Neuronal stem cell (in vitro differentiated cells): ENCODE results near the gene SLC45A3.

Source experiments
- DNase-seq: peaks from one replicate; pipeline ENCODE4 v3.0.0-alpha.2; 2013; ENCODE audit warnings: low spot score
- H2AFZ ChIP-seq: one replicate; pipeline ENCODE4 v1.6.1; 2013; ENCODE audit warnings: mild to moderate bottlenecking, low read length, inconsistent platforms
- H2AK5ac ChIP-seq: 2 replicates; pipeline ENCODE4 v1.6.1; 2013; ENCODE audit warnings: low read depth, mild to moderate bottlenecking, inconsistent platforms, low read length, moderate library complexity, mixed read lengths
- H2BK120ac ChIP-seq: 2 replicates; pipeline ENCODE4 v1.6.1; 2013; ENCODE audit warnings: low read depth, mild to moderate bottlenecking, inconsistent platforms, low read length, moderate library complexity, mixed read lengths
- H2BK12ac ChIP-seq: one replicate; pipeline ENCODE4 v1.6.1; 2013; ENCODE audit warnings: low read length, inconsistent platforms
- H2BK15ac ChIP-seq: 2 replicates; pipeline ENCODE4 v1.6.1; 2013; ENCODE audit warnings: mild to moderate bottlenecking, low read length, inconsistent platforms, mixed read lengths
- H2BK5ac ChIP-seq: one replicate; pipeline ENCODE4 v1.6.1; 2013; ENCODE audit warnings: inconsistent platforms, mild to moderate bottlenecking, low read length, moderate library complexity
- H3K14ac ChIP-seq: one replicate; pipeline ENCODE4 v1.6.1; 2013; ENCODE audit warnings: low read length, inconsistent platforms
- H3K18ac ChIP-seq: 2 replicates; pipeline ENCODE4 v1.6.1; 2013; ENCODE audit warnings: low read length, inconsistent platforms
- H3K23ac ChIP-seq: 2 replicates; pipeline ENCODE4 v1.6.1; 2013; ENCODE audit warnings: low read depth, mild to moderate bottlenecking, mixed read lengths, low read length, inconsistent platforms; ENCODE audit not compliant: poor library complexity
- H3K27ac ChIP-seq: replicated peaks from 3 replicates; pipeline ENCODE4 v1.5.1; 2013; ENCODE audit warnings: low read length, inconsistent platforms
- H3K27me3 ChIP-seq, 3 experiments: 2 replicates each; pipeline ENCODE4 v1.6.1; 2013; ENCODE audit warnings: low read length in 3 of 3, mild to moderate bottlenecking in 2 of 3, inconsistent platforms in 1 of 3, low read depth in 1 of 3, mixed read lengths in 1 of 3, moderate library complexity in 1 of 3; ENCODE audit not compliant: control insufficient read depth in 3 of 3, insufficient read depth in 3 of 3
- H3K36me3 ChIP-seq, 2 donors: replicated peaks in 1 of 2; 2 replicates each; pipeline ENCODE4 v1.6.1; 2013; ENCODE audit warnings: low read length in 2 of 2; ENCODE audit not compliant: control insufficient read depth in 2 of 2, insufficient read depth in 2 of 2
- H3K4ac ChIP-seq: 2 replicates; pipeline ENCODE4 v1.6.1; 2013; ENCODE audit warnings: inconsistent platforms, mild to moderate bottlenecking, low read length, moderate library complexity
- H3K4me1 ChIP-seq, 2 donors: 1 replicate in 1 of 2; 2 replicates in 1 of 2; pipeline ENCODE4 v1.6.1; 2013; ENCODE audit warnings: low read length in 2 of 2, low read depth in 1 of 2; ENCODE audit not compliant: control insufficient read depth in 2 of 2, insufficient read depth in 1 of 2
- H3K4me2 ChIP-seq: one replicate; pipeline ENCODE4 v1.6.1; 2013; ENCODE audit warnings: mild to moderate bottlenecking, low read length, inconsistent platforms; ENCODE audit not compliant: insufficient read depth, poor library complexity, severe bottlenecking
- H3K4me3 ChIP-seq, 2 donors: 2 replicates each; pipeline ENCODE4 v1.5.1; 2013; ENCODE audit warnings: low read length in 2 of 2, mild to moderate bottlenecking in 2 of 2, inconsistent platforms in 1 of 2, moderate library complexity in 1 of 2
- H3K79me1 ChIP-seq: one replicate; pipeline ENCODE4 v1.6.1; 2013; ENCODE audit warnings: low read depth, mild to moderate bottlenecking, inconsistent platforms, low read length, moderate library complexity
- H3K9ac ChIP-seq: one replicate; pipeline ENCODE4 v1.6.1; 2013; ENCODE audit warnings: mild to moderate bottlenecking, low read depth, low read length, inconsistent platforms; ENCODE audit not compliant: poor library complexity
- H3K9me3 ChIP-seq, 2 donors: replicated peaks in 1 of 2; 2 replicates each; pipeline versions ENCODE3 to v1.6.1; 2013; ENCODE audit warnings: low read length in 2 of 2, mild to moderate bottlenecking in 2 of 2, inconsistent platforms in 1 of 2, low read depth in 1 of 2, mixed read lengths in 1 of 2, moderate library complexity in 1 of 2; ENCODE audit not compliant: control insufficient read depth in 2 of 2, insufficient read depth in 1 of 2
- H4K8ac ChIP-seq: one replicate; pipeline ENCODE4 v1.6.1; 2013; ENCODE audit warnings: low read depth, mild to moderate bottlenecking, inconsistent platforms, low read length, moderate library complexity
- H4K91ac ChIP-seq: one replicate; pipeline ENCODE4 v1.6.1; 2013; ENCODE audit warnings: low read length, low read depth, mild to moderate bottlenecking, inconsistent platforms; ENCODE audit not compliant: poor library complexity
- WGBS, 2 donors: extraction: QIAGEN DNeasy Blood & Tissue Kit; methylation state at CpG; one replicate each; pipeline ENCODE4 v1.1.7; 2013; ENCODE audit warnings: missing lambda C conversion rate in 2 of 2, mixed read lengths in 1 of 2; ENCODE audit not compliant: insufficient read length in 2 of 2, insufficient replicate concordance in 1 of 2; ENCODE audit errors: extremely low coverage in 2 of 2; 5-methylcytosine and 5-hydroxymethylcytosine counted together

SLC45A3 gene

DNA sequence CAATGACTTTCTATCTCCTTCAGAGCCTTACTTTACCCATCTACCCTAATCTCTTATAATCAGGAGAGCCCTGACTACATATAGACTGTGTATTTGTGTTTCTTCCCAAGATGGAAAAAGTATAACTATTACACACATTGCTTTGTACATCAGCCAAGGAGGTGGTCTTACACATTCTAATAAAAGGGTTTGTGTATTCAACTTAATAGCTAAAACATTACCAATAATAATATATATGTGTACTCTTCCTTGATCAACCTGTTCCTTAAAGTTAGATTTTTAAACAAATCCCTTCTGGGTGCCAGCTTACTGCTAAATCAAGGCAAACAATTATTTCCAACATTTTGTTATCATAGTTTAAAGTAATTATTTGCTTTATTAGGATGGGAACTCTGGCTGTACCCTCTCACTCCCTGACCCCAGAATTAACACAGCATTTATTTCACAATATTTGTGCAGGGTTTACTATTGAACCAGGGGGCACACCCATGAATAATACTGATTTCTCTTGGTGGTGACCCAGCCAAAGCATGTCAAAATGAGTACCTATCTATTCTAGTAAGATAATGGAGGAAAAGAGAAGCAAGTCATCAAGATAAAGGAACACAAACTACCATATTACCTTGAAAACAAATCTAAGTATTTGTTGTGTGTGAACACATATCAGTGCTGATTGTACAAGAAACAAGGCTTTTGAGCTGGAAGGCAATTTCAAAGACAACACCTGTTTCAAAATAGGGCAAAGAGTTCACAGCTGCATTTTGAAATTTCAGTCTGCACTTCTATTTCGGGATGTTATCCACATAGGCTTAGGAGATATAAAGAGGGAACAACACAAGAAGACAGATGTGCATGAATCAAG, 30.1 kb upstream of the SLC45A3 start:
- Histone ChIP-seq H2BK12ac (no peak overlapping the region), H3K4me1 (peaks cover 0 to 4% of the 10 kb centered on the region in 2 donors), H3K14ac (no peak overlapping the region), H3K18ac (no peak overlapping the region), H3K27me3 (no peaks in the 10 kb centered on the region), H2BK120ac (no peak overlapping the region), H3K36me3 (peaks cover 5 to 69% of the 10 kb centered on the region in 2 donors), H3K4ac (no peak overlapping the region), H3K27ac (no peak overlapping the region), H3K4me3 (no peak overlapping the region), H2BK5ac (no peak overlapping the region), H4K8ac (no peak overlapping the region), H3K79me1 (no peaks in the 10 kb centered on the region), H3K23ac (no peak overlapping the region), H3K4me2 (no peak overlapping the region), H2AK5ac (no peak overlapping the region), H3K9me3 (no peaks in the 10 kb centered on the region), H4K91ac (no peak overlapping the region), H2BK15ac (no peak overlapping the region), H2AFZ (no peak overlapping the region), H3K9ac (no peak overlapping the region)
- WGBS, 2 donors, result no CpG with 5 or more reads among the region's 1 CpG
- no peak for DNase-seq

- no peak overlapping the region for H3K23ac ChIP-seq
- H2AK5ac ChIP-seq, result no peak overlapping the region
- peaks cover 3 to 63% of the 10 kb centered on the region in 2 donors for H3K36me3 ChIP-seq
Measured at GRCh38 chr1:205709640-205710039, 29.3 kb upstream of the SLC45A3 start.

GRCh38 chr1:205709059-205709398, 28.7 kb upstream of the SLC45A3 start:
- H3K23ac ChIP-seq, result no peak overlapping the region
- no peak overlapping the region for H3K4ac ChIP-seq
- H3K9me3 ChIP-seq, result no peaks in the 10 kb centered on the region
- no peak overlapping the region for H3K4me2 ChIP-seq
- H3K9ac ChIP-seq, result no peak overlapping the region
- no peak overlapping the region for H4K8ac ChIP-seq
- no peaks in the 10 kb centered on the region for H3K27me3 ChIP-seq
- no peak overlapping the region for H3K27ac ChIP-seq
- H2AFZ ChIP-seq, result no peak overlapping the region
- H3K4me1 ChIP-seq, result no peaks in the 10 kb centered on the region
- H2AK5ac ChIP-seq, result no peak overlapping the region
- no peak overlapping the region for H3K14ac ChIP-seq
- WGBS, 2 donors, result no CpG with 5 or more reads among the region's 4 CpGs
- no peak overlapping the region for H2BK5ac ChIP-seq
- H3K4me3 ChIP-seq, result no peak overlapping the region
- no peak overlapping the region for H4K91ac ChIP-seq
- H2BK120ac ChIP-seq, result no peak overlapping the region
- H3K79me1 ChIP-seq, result no peaks in the 10 kb centered on the region
- no peak overlapping the region for H2BK12ac ChIP-seq
- no peak for DNase-seq
- no peak overlapping the region for H3K18ac ChIP-seq
- peaks cover 3 to 61% of the 10 kb centered on the region in 2 donors for H3K36me3 ChIP-seq
- H2BK15ac ChIP-seq, result no peak overlapping the region

More at GRCh38 chr1:205709640-205710039, 29.3 kb upstream of the SLC45A3 start:
- H2BK120ac ChIP-seq, result no peak overlapping the region
- no peak overlapping the region for H3K27ac ChIP-seq
- H3K9ac ChIP-seq, result no peak overlapping the region
- no peak overlapping the region for H4K91ac ChIP-seq
- no peak overlapping the region for H3K18ac ChIP-seq
- no peak overlapping the region for H2AFZ ChIP-seq
- WGBS, 2 donors, result no CpG with 5 or more reads among the region's 2 CpGs
- H3K27me3 ChIP-seq, result no peaks in the 10 kb centered on the region
- no peak overlapping the region for H3K4me2 ChIP-seq
- no peak for DNase-seq
- H3K4ac ChIP-seq, result no peak overlapping the region
- peaks cover 0 to 4% of the 10 kb centered on the region in 2 donors for H3K4me1 ChIP-seq
- H3K4me3 ChIP-seq, result no peak overlapping the region
- H3K79me1 ChIP-seq, result no peaks in the 10 kb centered on the region
- no peaks in the 10 kb centered on the region for H3K9me3 ChIP-seq
- no peak overlapping the region for H2BK12ac ChIP-seq
- H3K14ac ChIP-seq, result no peak overlapping the region
- H4K8ac ChIP-seq, result no peak overlapping the region
- H2BK5ac ChIP-seq, result no peak overlapping the region
- H2BK15ac ChIP-seq, result no peak overlapping the region

DNA sequence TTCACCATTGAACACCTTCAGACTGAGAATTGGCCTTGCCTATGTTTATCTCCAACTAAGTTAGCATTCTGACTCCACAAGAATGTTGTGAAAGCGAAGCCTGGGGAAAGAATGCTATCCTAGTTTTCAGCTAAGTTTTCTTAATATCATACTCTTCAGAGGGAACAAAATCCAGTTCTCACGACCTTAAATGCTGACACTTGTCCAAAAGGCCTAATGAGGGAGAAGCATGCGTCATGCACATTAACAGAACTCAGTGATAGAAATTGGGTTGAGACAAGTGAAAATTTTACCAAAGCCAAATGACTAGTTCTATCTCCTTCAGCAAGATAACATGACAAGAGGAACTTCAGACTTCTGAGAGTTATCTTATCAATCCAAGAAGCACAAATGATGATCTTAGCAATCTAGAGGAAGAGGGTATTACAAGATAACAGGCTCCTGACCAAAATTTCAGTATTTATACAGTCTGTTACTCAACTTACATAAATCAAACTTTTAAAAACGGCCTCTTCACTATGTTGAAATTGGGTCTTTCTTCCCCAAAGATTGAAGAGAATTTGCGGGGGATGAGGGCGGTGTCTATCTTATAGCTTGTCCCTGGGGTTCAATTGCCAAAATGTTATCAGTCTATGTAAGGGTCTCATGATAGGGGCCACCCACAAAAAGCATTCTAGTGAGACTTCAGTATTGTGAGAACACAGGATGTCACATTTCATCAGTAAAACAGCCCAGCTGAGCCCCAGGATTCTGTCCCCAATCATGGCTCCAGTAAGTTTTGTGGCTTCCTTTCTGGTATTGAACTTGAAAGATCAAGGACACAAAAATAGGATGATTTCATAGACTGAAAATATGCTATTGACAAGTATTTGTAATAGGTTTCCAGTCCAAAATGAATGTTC, 26.5 kb upstream of the SLC45A3 start:
- Histone ChIP-seq H2BK15ac (no peak overlapping the region), H3K27me3 (no peaks in the 10 kb centered on the region), H3K14ac (no peak overlapping the region), H4K8ac (no peak overlapping the region), H2BK120ac (no peak overlapping the region), H3K4ac (no peak overlapping the region), H2AK5ac (no peak overlapping the region), H4K91ac (no peak overlapping the region), H3K9ac (no peak overlapping the region), H3K79me1 (no peaks in the 10 kb centered on the region), H3K4me2 (no peak overlapping the region), H3K27ac (no peak overlapping the region), H3K9me3 (no peaks in the 10 kb centered on the region), H3K4me1 (peaks cover 0 to 1% of the 10 kb centered on the region in 2 donors), H3K36me3 (peaks cover 3 to 57% of the 10 kb centered on the region in 2 donors), H2AFZ (no peak overlapping the region), H2BK5ac (no peak overlapping the region), H3K4me3 (no peak overlapping the region), H3K18ac (no peak overlapping the region), H2BK12ac (no peak overlapping the region), H3K23ac (no peak overlapping the region)
- no peak for DNase-seq
- WGBS, 2 donors, result no CpG with 5 or more reads among the region's 6 CpGs
